HepG2 (cell line): ENCODE results near the gene MRFAP1L1. TPM values are rescaled to one million over a fixed set of nuclear protein-coding genes. Genes with fewer than 3 reads are reported as not detected.
A peak's percentile ranks its signal among the peaks of the same experiment; 100 is the strongest.

Experiments
- ATAC-seq: fragments of 200-7000 bp; cut with Tn5 transposase; 3 replicates; pipeline ENCODE4 v1.9.1; 2020; ENCODE audit warnings: mild to moderate bottlenecking, moderate library complexity
- BruUV-seq: library from RNA; stranded (reverse); fragments of 400-500 nt; replicated peaks from 2 replicates; lab custom pipeline; 2021; lab: Mats Ljungman, UMichigan
- CTCF ChIA-PET: fragments of 300-600 bp; formaldehyde crosslinking; extraction: SDS; loops from one replicate; lab custom pipeline; 2021; ENCODE audit warnings: low total read pairs, inconsistent platforms, low intra/inter-chr PET ratio; lab: Yijun Ruan, JAX
- POLR2A ChIA-PET: fragments of 350-600 bp; sonication (Branson Sonifier 250); formaldehyde crosslinking; loops from one replicate; lab custom pipeline; 2020; ENCODE audit warnings: antibody characterized with exemption, inconsistent platforms; lab: Yijun Ruan, JAX
- DNase-seq: peaks from one replicate; pipeline ENCODE4 v3.0.0-alpha.2; 2015; ENCODE audit warnings: low spot score
- FAIRE-seq: peaks from 3 replicates; lab custom pipeline; 2011; peaks lifted over from hg19 to GRCh38; lab: Jason Lieb, UNC
- H2AFZ ChIP-seq: one replicate; pipeline ENCODE4 v1.6.1; 2011; ENCODE audit warnings: low read length, inconsistent platforms
- H3K27ac ChIP-seq: fragments of 300-600 bp; 3 replicates; pipeline ENCODE4 v1.8.0; 2011; ENCODE audit warnings: mixed run types, mild to moderate bottlenecking, mixed read lengths, low read length, inconsistent platforms; ENCODE audit not compliant: insufficient read depth; ENCODE audit errors: extremely low read length
- H3K27me3 ChIP-seq, 2 experiments: fragments of 200-600 bp in 1 of 2; 2 replicates in 1 of 2; 3 replicates in 1 of 2; pipeline versions ENCODE4 v1.6.0 to v1.8.0; 2011; ENCODE audit warnings: low read length in 2 of 2, mild to moderate bottlenecking in 2 of 2, moderate library complexity in 2 of 2, inconsistent platforms in 1 of 2; ENCODE audit not compliant: insufficient read depth in 2 of 2, control insufficient read depth in 1 of 2
- H3K36me3 ChIP-seq, 2 experiments: fragments of 200-600 bp in 1 of 2; replicated peaks in 1 of 2; 2 replicates in 1 of 2; 3 replicates in 1 of 2; pipeline versions ENCODE4 v1.5.1 to v1.8.0; 2011; ENCODE audit warnings: low read length in 2 of 2, inconsistent platforms in 1 of 2; ENCODE audit not compliant: insufficient read depth in 2 of 2, control insufficient read depth in 1 of 2
- H3K4me1 ChIP-seq: 2 replicates; pipeline ENCODE4 v1.5.1; 2012; ENCODE audit warnings: low read length, inconsistent platforms; ENCODE audit not compliant: insufficient read depth
- H3K4me2 ChIP-seq: 2 replicates; pipeline ENCODE4 v1.6.0; 2011; ENCODE audit warnings: low read depth, low read length, inconsistent platforms
- H3K4me3 ChIP-seq, 3 experiments: fragments of 200-600 bp in 1 of 3; sonication (generic), shearing (Covaris generic) in 1 of 3; replicated peaks in 1 of 3; 2 replicates each; pipeline ENCODE4 v1.5.1; 2011 to 2016; ENCODE audit warnings: low read length in 3 of 3, inconsistent platforms in 2 of 3, low read depth in 2 of 3, mild to moderate bottlenecking in 2 of 3, control low read depth in 1 of 3, mixed read lengths in 1 of 3; ENCODE audit not compliant: insufficient read depth in 1 of 3
- H3K79me2 ChIP-seq: one replicate; pipeline ENCODE4 v1.6.1; 2011; ENCODE audit warnings: low read length, inconsistent platforms; ENCODE audit not compliant: insufficient read depth
- H3K9ac ChIP-seq: 2 replicates; pipeline ENCODE4 v1.6.0; 2011; ENCODE audit warnings: mild to moderate bottlenecking, low read depth, low read length, inconsistent platforms; ENCODE audit not compliant: insufficient read depth
- H3K9me3 ChIP-seq: 2 replicates; pipeline ENCODE4 v1.5.1; 2012; ENCODE audit warnings: mild to moderate bottlenecking, low read length
- H4K20me1 ChIP-seq: 2 replicates; pipeline ENCODE4 v1.6.0; 2011; ENCODE audit warnings: inconsistent platforms, mild to moderate bottlenecking, low read length, moderate library complexity; ENCODE audit not compliant: insufficient read depth
- BRD4 ChIP-seq: sonication (generic); formaldehyde crosslinking; IDR thresholded peaks from 2 replicates; pipeline ENCODE4 v1.4.0; 2020; ENCODE audit warnings: missing genetic modification reagents
- CEBPB ChIP-seq: IDR thresholded peaks from 2 replicates; pipeline ENCODE4 v1.6.1; 2011; ENCODE audit warnings: low read depth, low read length, improper control_type of control experiment, borderline replicate concordance
- CHD4 ChIP-seq: fragments of 200-600 bp; sonication (generic); IDR thresholded peaks from 2 replicates; pipeline ENCODE4 v1.7.0; 2017; ENCODE audit warnings: mild to moderate bottlenecking, low read length, borderline replicate concordance
- ETV5 ChIP-seq: IDR thresholded peaks from 2 replicates; pipeline ENCODE4 v1.6.1; 2018; ENCODE audit warnings: missing biosample characterization, missing genetic modification reagents, inconsistent platforms, borderline replicate concordance
- HMG20B ChIP-seq: conservative IDR thresholded peaks from 2 replicates; pipeline ENCODE4 v1.6.1; 2016; ENCODE audit warnings: missing genetic modification reagents, missing compliant biosample characterization
- HNRNPH1 ChIP-seq: fragments of 200-400 bp; formaldehyde crosslinking; optimal IDR thresholded peaks from 2 replicates; pipeline ENCODE3; 2017; ENCODE audit warnings: mild to moderate bottlenecking, low read depth, low read length
- IRF2 ChIP-seq: IDR thresholded peaks from 2 replicates; pipeline ENCODE4 v1.6.1; 2018; ENCODE audit warnings: missing genetic modification reagents, missing compliant biosample characterization
- RAD51 ChIP-seq: fragments of 450-650 bp; IDR thresholded peaks from 2 replicates; pipeline ENCODE4 v1.6.1; 2016; ENCODE audit warnings: borderline replicate concordance
- RFX5 ChIP-seq: IDR thresholded peaks from 2 replicates; pipeline ENCODE4 v1.6.1; 2011; ENCODE audit warnings: low read depth, low read length, improper control_type of control experiment
- TAF1 ChIP-seq: sonication (generic); formaldehyde crosslinking; IDR thresholded peaks from 2 replicates; pipeline ENCODE4 v1.4.0; 2020; ENCODE audit warnings: missing genetic modification reagents
- TBL1XR1 ChIP-seq: fragments of 150-350 bp; IDR thresholded peaks from 2 replicates; pipeline ENCODE4 v1.6.1; 2014; ENCODE audit warnings: borderline replicate concordance, low read length; ENCODE audit not compliant: partially characterized antibody
- WIZ ChIP-seq: sonication (generic); formaldehyde crosslinking; IDR thresholded peaks from 2 replicates; pipeline ENCODE4 v1.5.1; 2020; ENCODE audit warnings: mild to moderate bottlenecking, missing genetic modification reagents
- ZFP36L1 ChIP-seq: sonication (generic); formaldehyde crosslinking; IDR thresholded peaks from 2 replicates; pipeline ENCODE4 v1.8.0; 2022; ENCODE audit warnings: mild to moderate bottlenecking, missing genetic modification reagents, moderate library complexity
- ZNF143 ChIP-seq: sonication (generic); formaldehyde crosslinking; IDR thresholded peaks from 2 replicates; pipeline ENCODE4 v1.4.0; 2020; ENCODE audit warnings: missing genetic modification reagents
- ZNF234 ChIP-seq: sonication (generic); formaldehyde crosslinking; conservative IDR thresholded peaks from 2 replicates; pipeline ENCODE4 v1.5.1; 2020; ENCODE audit warnings: mild to moderate bottlenecking, missing genetic modification reagents
- ZNF383 ChIP-seq: sonication (generic); formaldehyde crosslinking; IDR thresholded peaks from 2 replicates; pipeline ENCODE4 v1.4.0; 2020; ENCODE audit warnings: missing genetic modification reagents, mild to moderate bottlenecking, borderline replicate concordance
- ZNF772 ChIP-seq: sonication (generic); formaldehyde crosslinking; IDR thresholded peaks from 2 replicates; pipeline ENCODE4 v1.5.0; 2020; ENCODE audit warnings: mild to moderate bottlenecking, missing genetic modification reagents
- WGBS: methylation state at CpG from one replicate; pipeline ENCODE4 v1.1.6; 2017; ENCODE audit warnings: low lambda C conversion rate; 5-methylcytosine and 5-hydroxymethylcytosine counted together
- in situ Hi-C: cut with HindIII; loops from 2 replicates; pipeline ENCODE4 v1.10.0; 2017; ENCODE audit warnings: low pct_unique_long_range_greater_than_20kb; ENCODE audit not compliant: extremely low pct_ligation_motif_present
- intact Hi-C: fragments of 100-400 bp; cut with micrococcal nuclease; formaldehyde crosslinking; loops from one replicate; pipeline ENCODE4 v1.10.0; 2022; ENCODE audit not compliant: unreplicated experiment
- polyA plus RNA-seq, 8 experiments: library from polyadenylated mRNA; depleted of rRNA in 3 of 8; stranded (reverse) in 7 of 8; unstranded in 1 of 8; fragments of >200 nt; fragmentation: Illumina TruSeq in 4 of 8; extraction: Trizol in 4 of 8; gene quantifications; 2 replicates each; pipeline versions ENCODE4 v1.2.1 to v1.2.3, GENCODE V29; 2011 to 2016; ENCODE audit warnings: low read depth in 4 of 8, missing spikeins in 1 of 8, mixed read lengths in 1 of 8; ENCODE audit not compliant: insufficient read depth in 1 of 8
- total RNA-seq, 5 experiments: library from RNA; depleted of rRNA; stranded (reverse); fragments of >200 nt; fragmentation: Illumina TruSeq; extraction: Trizol; gene quantifications; 2 replicates each; pipeline ENCODE4 v1.2.3, GENCODE V29; 2016; ENCODE audit warnings: low read depth in 1 of 5
- TF ChIP-seq, protein P1 (sequence below): sonication (generic); formaldehyde crosslinking; IDR thresholded peaks from 2 replicates; pipeline ENCODE4 v1.5.0; 2020; ENCODE audit warnings: missing genetic modification reagents, mild to moderate bottlenecking, borderline replicate concordance
- TF ChIP-seq, protein P2 (sequence below): sonication (generic); formaldehyde crosslinking; IDR thresholded peaks from 2 replicates; pipeline ENCODE4 v1.4.0; 2020; ENCODE audit warnings: missing genetic modification reagents
- TF ChIP-seq, protein P3 (sequence below): sonication (generic); formaldehyde crosslinking; IDR thresholded peaks from 2 replicates; pipeline ENCODE4 v1.4.0; 2020; ENCODE audit warnings: mild to moderate bottlenecking, missing genetic modification reagents
- TF ChIP-seq, protein P4 (sequence below): sonication (generic); formaldehyde crosslinking; IDR thresholded peaks from 2 replicates; pipeline ENCODE4 v1.8.0; 2022; ENCODE audit warnings: missing genetic modification reagents, low read depth, mild to moderate bottlenecking, borderline replicate concordance

Gene MRFAP1L1
- total and polyA plus RNA-seq, 2 of the 13 experiments (the other 11 are each of a cell fraction or from before 2014, with no cell fraction given), result 44.8 to 76.6 TPM

DNA sequence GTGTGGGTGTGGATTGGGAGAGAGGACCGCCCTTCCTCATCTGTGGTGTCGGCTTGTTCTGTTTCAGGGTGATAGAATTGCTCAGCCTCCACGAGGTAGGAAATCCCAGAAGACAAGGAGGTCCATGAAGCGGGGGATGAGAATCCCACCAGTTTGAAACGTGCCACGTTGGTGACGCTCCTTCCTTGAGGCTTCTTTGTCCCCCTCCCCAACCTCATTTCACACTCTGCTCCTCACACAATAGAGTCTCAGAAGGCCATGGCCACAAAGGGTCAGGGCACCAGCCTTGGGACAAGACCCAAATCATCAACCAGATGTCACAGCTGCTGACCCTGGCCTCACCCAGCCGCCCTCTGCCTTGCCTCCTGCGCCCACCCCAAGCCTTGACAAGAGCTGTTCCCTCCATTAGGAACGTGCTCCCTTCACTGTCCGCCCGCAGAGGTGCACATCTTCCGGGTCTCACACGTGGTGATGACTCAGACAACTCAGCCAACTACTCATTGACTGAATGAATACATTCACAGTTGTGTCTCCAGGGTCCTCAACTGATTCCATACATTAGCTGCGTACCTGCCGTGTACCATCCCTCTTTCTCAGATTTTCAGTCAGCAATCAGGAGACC lies 24.6 kb upstream of the MRFAP1L1 start (continued):
- TF ChIP-seq TAF1 (CRISPR knock-in tag) (no peak), ZNF383 (CRISPR knock-in tag) (no peak), HNRNPH1 (peak; percentile 20), RAD51 (no peak), ZNF772 (0 out of 2 replicates have a peak, but pooled peaks have one; percentile 6), ZNF143 (no peak)
- TF ChIP-seq, protein P1, sequence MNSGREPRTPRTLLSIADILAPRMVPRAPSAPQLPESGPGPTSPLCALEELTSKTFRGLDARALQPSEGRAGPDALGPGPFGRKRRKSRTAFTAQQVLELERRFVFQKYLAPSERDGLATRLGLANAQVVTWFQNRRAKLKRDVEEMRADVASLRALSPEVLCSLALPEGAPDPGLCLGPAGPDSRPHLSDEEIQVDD, result no peak
- TF ChIP-seq, protein P2, sequence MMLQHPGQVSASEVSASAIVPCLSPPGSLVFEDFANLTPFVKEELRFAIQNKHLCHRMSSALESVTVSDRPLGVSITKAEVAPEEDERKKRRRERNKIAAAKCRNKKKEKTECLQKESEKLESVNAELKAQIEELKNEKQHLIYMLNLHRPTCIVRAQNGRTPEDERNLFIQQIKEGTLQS (CRISPR knock-in tag), result peak; percentile 39; the same call in 1 of the 2 replicates
- TF ChIP-seq, all 625 proteins: peak for 24

DNA sequence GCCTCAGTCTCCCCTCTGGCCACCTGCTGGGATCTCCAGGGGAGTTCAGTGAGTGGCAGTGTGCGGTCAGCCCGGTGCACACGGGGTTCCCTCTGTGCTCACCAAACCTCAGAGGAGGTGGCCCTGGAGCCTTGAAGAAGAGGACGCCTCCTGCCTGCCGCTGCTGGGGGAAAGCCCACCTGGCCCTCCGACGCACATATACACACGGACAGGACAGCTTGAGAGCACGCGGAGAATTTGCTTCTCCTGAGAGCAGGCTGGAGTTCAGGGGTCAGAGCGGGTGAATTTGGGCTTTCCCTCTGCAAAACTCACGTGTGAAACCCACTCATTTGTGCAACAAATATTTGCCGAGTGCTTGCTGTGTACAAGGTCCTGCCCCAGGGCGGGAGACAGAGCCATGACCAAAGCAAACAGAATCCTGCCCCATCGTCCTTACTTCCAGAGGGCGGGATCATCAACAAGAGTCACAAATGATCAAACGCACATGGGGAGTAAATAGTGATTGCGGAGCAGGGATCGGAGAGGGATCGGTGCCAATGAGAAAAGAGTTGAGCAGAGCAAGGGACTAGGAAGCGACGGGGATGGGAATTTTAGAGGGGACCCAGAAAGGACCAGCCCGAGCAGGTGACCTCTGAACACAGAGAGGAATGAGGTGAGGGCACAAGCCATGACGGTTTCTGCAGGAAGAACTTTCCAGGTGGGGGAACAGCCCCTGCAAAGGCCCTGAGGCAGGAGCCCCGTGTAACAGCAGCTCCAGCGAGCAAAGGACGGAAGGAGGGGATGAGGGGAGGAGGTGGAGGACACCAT lies 23.9 kb upstream of the MRFAP1L1 start:
- H3K27me3 ChIP-seq, result no peaks in the 10 kb centered on the region
- ChIA-PET POLR2A (interaction anchor here (0.9 to 4.1 kb wide), 16 partner anchors 9 to 160 kb away, joined by 3 to 68 read pairs (median 5); a partner anchor contains a TSS), CTCF (no interaction called here)
- peaks cover 66% of the 10 kb centered on the region for H3K4me1 ChIP-seq
- H2AFZ ChIP-seq, result no peak overlapping the region
- H3K4me2 ChIP-seq, result peak overlapping the region; percentile 75
- H3K4me3 ChIP-seq, result peak overlapping the region; percentile 9 to 61 (median 39); a peak in 5 of 6 replicates
- BruUV-seq, result no TSS peak
- DNase-seq (peak; percentile 92), ATAC-seq (peak; percentile 83), FAIRE-seq (peak; percentile 91)
- in situ Hi-C loops, result no loop called here
- H3K79me2 ChIP-seq, result no peaks in the 10 kb centered on the region
- no peaks in the 10 kb centered on the region for H4K20me1 ChIP-seq
- H3K9me3 ChIP-seq, result no peaks in the 10 kb centered on the region
- peak overlapping the region; percentile 75 for H3K9ac ChIP-seq
- 5% methylated on average over 15 of the region's 27 CpGs for WGBS
- intact Hi-C loops, result loop anchor here (2.0 to 5.0 kb wide), 2 partner anchors 19 to 49 kb away; partner anchors contain the start of gene KIAA0232
- H3K36me3 ChIP-seq, result no peaks in the 10 kb centered on the region
- H3K27ac ChIP-seq, result peak overlapping the region; percentile 96
- TF ChIP-seq ZFP36L1 (CRISPR knock-in tag) (peak; percentile 50; the same call in 1 of the 2 replicates), ETV5 (CRISPR knock-in tag) (0 out of 2 replicates have a peak, but pooled peaks have one; percentile 44), ZNF234 (CRISPR knock-in tag) (no peak), TBL1XR1 (peak; percentile 14), RFX5 (no peak), HMG20B (CRISPR knock-in tag) (peak; percentile 65; the same call in 1 of the 2 replicates), BRD4 (CRISPR knock-in tag) (peak; percentile 18; the same call in 1 of the 2 replicates), WIZ (CRISPR knock-in tag) (peak; percentile 77; the same call in 1 of the 2 replicates), CHD4 (no peak), CEBPB (peak; percentile 67; the same call in 1 of the 2 replicates), IRF2 (CRISPR knock-in tag) (peak; percentile 31; the same call in 1 of the 2 replicates)
- TF ChIP-seq, protein P3, sequence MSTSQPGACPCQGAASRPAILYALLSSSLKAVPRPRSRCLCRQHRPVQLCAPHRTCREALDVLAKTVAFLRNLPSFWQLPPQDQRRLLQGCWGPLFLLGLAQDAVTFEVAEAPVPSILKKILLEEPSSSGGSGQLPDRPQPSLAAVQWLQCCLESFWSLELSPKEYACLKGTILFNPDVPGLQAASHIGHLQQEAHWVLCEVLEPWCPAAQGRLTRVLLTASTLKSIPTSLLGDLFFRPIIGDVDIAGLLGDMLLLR, result no peak; the same call in 1 of the 2 replicates
- TF ChIP-seq, protein P4, sequence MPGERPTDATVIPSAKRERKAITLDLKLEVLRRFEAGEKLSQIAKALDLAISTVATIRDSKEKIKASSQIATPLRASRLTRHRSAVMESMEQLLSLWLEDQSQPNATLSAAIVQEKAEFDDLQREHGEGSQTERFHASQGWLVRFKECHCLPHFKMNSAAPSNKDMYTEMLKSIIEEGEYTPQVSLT (CRISPR knock-in tag), result no peak; the same call in 1 of the 2 replicates
